RWPE2 (cell line): ENCODE measurements around the gene FHOD3.

Experiments
- ATAC-seq: fragments of 200-7000 bp; cut with Tn5 transposase; 3 replicates; pipeline ENCODE4 v1.9.1; 2021; ENCODE audit warnings: low read depth
- DNase-seq: peaks from one replicate; pipeline ENCODE4 v3.0.0-alpha.2; 2020; ENCODE audit warnings: low spot score
- H3K27ac ChIP-seq: fragments of 450-650 bp; 2 replicates; pipeline ENCODE4 v1.5.1; 2017; ENCODE audit warnings: mild to moderate bottlenecking; ENCODE audit not compliant: poor library complexity, severe bottlenecking
- H3K27me3 ChIP-seq: fragments of 250-450 bp; sonication (Bioruptor Pico); 2 replicates; pipeline ENCODE4 v1.5.1; 2021; ENCODE audit warnings: mild to moderate bottlenecking, moderate library complexity; ENCODE audit not compliant: insufficient read depth, poor library complexity, severe bottlenecking
- H3K36me3 ChIP-seq: fragments of 250-450 bp; sonication (Bioruptor Pico); 2 replicates; pipeline ENCODE4 v1.5.1; 2020; ENCODE audit warnings: low read depth, mild to moderate bottlenecking, moderate library complexity
- H3K4me1 ChIP-seq: fragments of 250-450 bp; sonication (Bioruptor Pico); 2 replicates; pipeline ENCODE4 v1.5.1; 2021; ENCODE audit warnings: mild to moderate bottlenecking, moderate library complexity; ENCODE audit not compliant: insufficient read depth, poor library complexity, severe bottlenecking
- H3K4me3 ChIP-seq: fragments of 250-450 bp; sonication (Bioruptor Pico); 2 replicates; pipeline ENCODE4 v1.5.1; 2021; ENCODE audit warnings: mild to moderate bottlenecking, moderate library complexity; ENCODE audit not compliant: severe bottlenecking
- H3K9me3 ChIP-seq: fragments of 250-450 bp; sonication (Bioruptor Pico); 2 replicates; pipeline ENCODE4 v1.5.1; 2021; ENCODE audit warnings: mild to moderate bottlenecking, moderate library complexity; ENCODE audit not compliant: severe bottlenecking
- TF ChIP-seq, protein P1 (sequence below): fragments of 450-650 bp; IDR thresholded peaks from one replicate; pipeline ENCODE4 v1.5.1; 2017; ENCODE audit warnings: mild to moderate bottlenecking, moderate library complexity; ENCODE audit not compliant: poor library complexity, severe bottlenecking

Gene FHOD3

DNA sequence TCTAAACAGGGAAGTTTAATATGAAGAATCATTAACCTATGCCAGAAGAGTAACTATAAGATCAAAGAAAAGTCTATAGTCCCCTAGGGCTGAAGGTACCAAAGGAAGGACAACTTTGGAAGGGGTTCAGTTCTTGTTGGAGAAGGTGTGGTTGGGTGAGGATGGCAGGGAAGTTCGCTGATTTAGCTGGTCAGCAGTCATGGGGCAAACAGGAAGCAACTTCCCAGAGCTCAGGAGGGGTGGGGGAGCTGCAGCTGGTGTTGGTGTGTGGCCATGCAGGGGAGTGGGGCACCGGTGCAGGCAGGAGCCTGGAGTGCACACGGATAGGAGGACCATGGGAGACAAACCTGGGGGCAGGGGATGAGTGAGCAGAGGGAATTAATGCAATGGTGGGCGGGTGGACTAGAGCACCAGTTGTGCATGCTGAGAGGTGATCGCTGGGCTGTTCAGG is 34.0 kb downstream of the FHOD3 start:
- H3K27me3 ChIP-seq = no peaks in the 10 kb centered on the region
- H3K4me1 ChIP-seq = no peaks in the 10 kb centered on the region
- H3K27ac ChIP-seq = no peak overlapping the region
- DNase-seq (no peak), ATAC-seq (no peak)
- TF ChIP-seq, protein P1, sequence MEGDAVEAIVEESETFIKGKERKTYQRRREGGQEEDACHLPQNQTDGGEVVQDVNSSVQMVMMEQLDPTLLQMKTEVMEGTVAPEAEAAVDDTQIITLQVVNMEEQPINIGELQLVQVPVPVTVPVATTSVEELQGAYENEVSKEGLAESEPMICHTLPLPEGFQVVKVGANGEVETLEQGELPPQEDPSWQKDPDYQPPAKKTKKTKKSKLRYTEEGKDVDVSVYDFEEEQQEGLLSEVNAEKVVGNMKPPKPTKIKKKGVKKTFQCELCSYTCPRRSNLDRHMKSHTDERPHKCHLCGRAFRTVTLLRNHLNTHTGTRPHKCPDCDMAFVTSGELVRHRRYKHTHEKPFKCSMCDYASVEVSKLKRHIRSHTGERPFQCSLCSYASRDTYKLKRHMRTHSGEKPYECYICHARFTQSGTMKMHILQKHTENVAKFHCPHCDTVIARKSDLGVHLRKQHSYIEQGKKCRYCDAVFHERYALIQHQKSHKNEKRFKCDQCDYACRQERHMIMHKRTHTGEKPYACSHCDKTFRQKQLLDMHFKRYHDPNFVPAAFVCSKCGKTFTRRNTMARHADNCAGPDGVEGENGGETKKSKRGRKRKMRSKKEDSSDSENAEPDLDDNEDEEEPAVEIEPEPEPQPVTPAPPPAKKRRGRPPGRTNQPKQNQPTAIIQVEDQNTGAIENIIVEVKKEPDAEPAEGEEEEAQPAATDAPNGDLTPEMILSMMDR = no peak
- H3K36me3 ChIP-seq = no peaks in the 10 kb centered on the region
- H3K4me3 ChIP-seq = no peak overlapping the region
- no peaks in the 10 kb centered on the region for H3K9me3 ChIP-seq

DNA sequence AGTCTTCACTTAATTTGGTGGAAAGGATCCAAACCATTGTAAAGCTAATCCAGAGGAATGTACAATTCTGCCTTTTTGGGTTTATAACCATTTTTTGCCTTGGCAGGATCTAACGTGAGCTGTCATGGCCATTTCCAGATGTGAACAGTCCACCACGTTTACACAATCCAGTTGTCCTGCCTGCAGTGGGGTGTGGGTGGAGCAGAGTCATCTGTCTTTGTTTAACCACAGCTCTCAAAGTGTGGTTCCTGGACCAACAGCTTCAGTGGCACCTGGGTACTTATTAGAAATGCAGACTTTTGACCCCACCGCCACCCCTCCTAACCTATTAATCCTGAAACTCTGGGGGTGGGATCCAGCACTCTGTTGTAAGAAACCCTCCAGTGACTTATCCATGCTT is 35.9 kb downstream of the FHOD3 start:
- ATAC-seq = no peak
- no peaks in the 10 kb centered on the region for H3K36me3 ChIP-seq
- H3K9me3 ChIP-seq = no peaks in the 10 kb centered on the region
- TF ChIP-seq, protein P1 = no peak
- H3K4me3 ChIP-seq = no peak overlapping the region
- no peak for DNase-seq
- H3K4me1 ChIP-seq = no peaks in the 10 kb centered on the region
- H3K27ac ChIP-seq = no peak overlapping the region
- no peaks in the 10 kb centered on the region for H3K27me3 ChIP-seq

DNA sequence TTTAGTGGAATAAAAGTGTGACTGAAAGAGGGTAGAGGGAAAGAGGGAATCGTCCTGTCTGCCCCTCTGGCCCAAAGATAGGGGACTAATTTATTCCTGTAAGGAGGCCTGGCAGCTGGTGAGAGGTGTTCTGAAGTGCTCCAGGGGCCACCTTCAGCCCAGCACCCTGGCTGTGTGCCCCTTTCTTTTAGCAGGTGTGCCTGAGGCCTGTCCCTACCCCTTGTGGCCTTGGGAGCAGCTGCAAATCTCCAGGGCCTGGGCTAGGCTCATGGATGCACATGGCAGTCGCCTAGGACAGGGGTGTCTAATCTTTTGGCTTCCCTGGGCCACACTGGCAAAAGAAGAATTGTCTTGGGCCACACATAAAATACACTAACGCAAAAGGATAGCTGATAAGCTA is 37.3 kb downstream of the FHOD3 start:
- H3K36me3 ChIP-seq = no peaks in the 10 kb centered on the region
- ATAC-seq (no peak), DNase-seq (no peak)
- TF ChIP-seq, protein P1 = no peak
- no peaks in the 10 kb centered on the region for H3K4me1 ChIP-seq
- H3K9me3 ChIP-seq = no peaks in the 10 kb centered on the region
- no peaks in the 10 kb centered on the region for H3K27me3 ChIP-seq
- no peak overlapping the region for H3K27ac ChIP-seq
- H3K4me3 ChIP-seq = no peak overlapping the region

DNA sequence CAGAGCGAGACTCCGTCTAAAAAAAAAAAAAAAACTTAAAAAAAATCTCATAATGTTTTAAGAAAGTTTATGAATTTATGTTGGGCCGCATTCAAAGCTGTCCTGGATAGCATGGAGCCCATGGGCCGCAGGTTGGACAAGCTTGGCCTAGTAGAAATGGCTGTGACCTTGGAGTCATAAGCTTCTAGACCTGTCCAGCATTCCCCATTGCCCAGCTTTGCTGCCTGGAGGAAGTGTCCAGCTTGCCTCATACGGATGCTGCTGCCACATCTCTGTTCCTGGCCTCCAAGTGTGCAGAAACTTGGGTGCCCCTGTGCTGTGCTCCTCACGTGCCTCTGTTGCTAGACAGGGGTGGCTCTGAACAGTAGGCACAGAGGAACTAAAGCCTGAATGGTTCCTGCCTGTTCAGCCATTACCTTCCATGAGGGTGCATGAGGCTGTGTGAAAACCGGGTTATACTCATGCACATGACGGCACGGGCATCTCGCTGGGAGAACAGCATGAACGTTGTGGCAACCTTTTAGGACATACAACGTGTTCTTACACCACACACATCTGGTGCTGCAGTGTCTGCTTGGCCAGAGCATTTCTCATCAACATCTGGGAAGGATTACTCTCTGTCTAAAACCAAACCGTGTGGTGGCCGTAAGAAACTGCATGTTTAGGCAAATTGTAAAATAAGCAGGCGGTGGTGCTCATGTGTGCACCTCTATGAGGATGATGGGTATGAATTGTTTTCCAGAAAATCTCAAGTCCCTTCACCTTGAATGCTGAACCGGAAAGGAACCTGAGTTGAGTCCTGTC is 38.2 kb downstream of the FHOD3 start:
- no peak for ATAC-seq
- Histone ChIP-seq H3K27ac (no peak overlapping the region), H3K27me3 (no peaks in the 10 kb centered on the region), H3K4me3 (no peak overlapping the region), H3K9me3 (no peaks in the 10 kb centered on the region), H3K36me3 (no peaks in the 10 kb centered on the region), H3K4me1 (no peaks in the 10 kb centered on the region)
- DNase-seq = no peak
- TF ChIP-seq, protein P1 = no peak
